RWPE2 (cell line): ENCODE data around the gene ITSN2.

Experiments used
- ATAC-seq: fragments of 200-7000 bp; cut with Tn5 transposase; 3 replicates; pipeline ENCODE4 v1.9.1; 2021; ENCODE audit warnings: low read depth
- DNase-seq: peaks from one replicate; pipeline ENCODE4 v3.0.0-alpha.2; 2020; ENCODE audit warnings: low spot score
- H3K27ac ChIP-seq: fragments of 450-650 bp; 2 replicates; pipeline ENCODE4 v1.5.1; 2017; ENCODE audit warnings: mild to moderate bottlenecking; ENCODE audit not compliant: poor library complexity, severe bottlenecking
- H3K27me3 ChIP-seq: fragments of 250-450 bp; sonication (Bioruptor Pico); 2 replicates; pipeline ENCODE4 v1.5.1; 2021; ENCODE audit warnings: mild to moderate bottlenecking, moderate library complexity; ENCODE audit not compliant: insufficient read depth, poor library complexity, severe bottlenecking
- H3K36me3 ChIP-seq: fragments of 250-450 bp; sonication (Bioruptor Pico); 2 replicates; pipeline ENCODE4 v1.5.1; 2020; ENCODE audit warnings: low read depth, mild to moderate bottlenecking, moderate library complexity
- H3K4me1 ChIP-seq: fragments of 250-450 bp; sonication (Bioruptor Pico); 2 replicates; pipeline ENCODE4 v1.5.1; 2021; ENCODE audit warnings: mild to moderate bottlenecking, moderate library complexity; ENCODE audit not compliant: insufficient read depth, poor library complexity, severe bottlenecking
- H3K4me3 ChIP-seq: fragments of 250-450 bp; sonication (Bioruptor Pico); 2 replicates; pipeline ENCODE4 v1.5.1; 2021; ENCODE audit warnings: mild to moderate bottlenecking, moderate library complexity; ENCODE audit not compliant: severe bottlenecking
- H3K9me3 ChIP-seq: fragments of 250-450 bp; sonication (Bioruptor Pico); 2 replicates; pipeline ENCODE4 v1.5.1; 2021; ENCODE audit warnings: mild to moderate bottlenecking, moderate library complexity; ENCODE audit not compliant: severe bottlenecking
- CTCF ChIP-seq: fragments of 450-650 bp; IDR thresholded peaks from one replicate; pipeline ENCODE4 v1.5.1; 2017; ENCODE audit warnings: mild to moderate bottlenecking, moderate library complexity; ENCODE audit not compliant: poor library complexity, severe bottlenecking

Gene ITSN2

GRCh38 chr2:24225499-24226242, 134.7 kb downstream of the ITSN2 start:
- ATAC-seq (no peak), DNase-seq (no peak)
- Histone ChIP-seq H3K9me3 (no peaks in the 10 kb centered on the region), H3K27ac (no peak overlapping the region), H3K4me1 (no peaks in the 10 kb centered on the region), H3K4me3 (no peak overlapping the region), H3K36me3 (no peaks in the 10 kb centered on the region), H3K27me3 (no peaks in the 10 kb centered on the region)
- TF ChIP-seq CTCF: no peak

- TF ChIP-seq CTCF: no peak
- H3K36me3 ChIP-seq: no peaks in the 10 kb centered on the region
- H3K9me3 ChIP-seq: no peaks in the 10 kb centered on the region
- no peak overlapping the region for H3K27ac ChIP-seq
- no peak overlapping the region for H3K4me3 ChIP-seq
- H3K4me1 ChIP-seq: no peaks in the 10 kb centered on the region
- no peak for DNase-seq
- no peaks in the 10 kb centered on the region for H3K27me3 ChIP-seq
- ATAC-seq: no peak
These were observed 137.4 kb downstream of the ITSN2 start for GRCh38 chr2:24222946-24223345.

- Histone ChIP-seq H3K27ac (no peak overlapping the region), H3K4me3 (no peak overlapping the region), H3K9me3 (no peaks in the 10 kb centered on the region), H3K27me3 (no peaks in the 10 kb centered on the region), H3K36me3 (no peaks in the 10 kb centered on the region), H3K4me1 (no peaks in the 10 kb centered on the region)
- DNase-seq: no peak
- TF ChIP-seq CTCF: no peak
- no peak for ATAC-seq
These were observed 138.8 kb downstream of the ITSN2 start for GRCh38 chr2:24221343-24222050.

- no peaks in the 10 kb centered on the region for H3K4me1 ChIP-seq
- ATAC-seq (no peak), DNase-seq (no peak)
- H3K27ac ChIP-seq: no peak overlapping the region
- no peak overlapping the region for H3K4me3 ChIP-seq
- H3K27me3 ChIP-seq: no peaks in the 10 kb centered on the region
- H3K9me3 ChIP-seq: no peaks in the 10 kb centered on the region
- no peaks in the 10 kb centered on the region for H3K36me3 ChIP-seq
- TF ChIP-seq CTCF: no peak
These were observed 139.6 kb downstream of the ITSN2 start for GRCh38 chr2:24220554-24221291.
